Neural cell (in vitro differentiated cells): Measurements from ENCODE around the gene FGD3.

Experiments used
- EP300 ChIP-seq: fragments of 450-650 bp; conservative IDR thresholded peaks from 2 replicates; pipeline ENCODE4 v1.6.1; 2014; ENCODE audit warnings: antibody characterized with exemption, mild to moderate bottlenecking, moderate library complexity; ENCODE audit not compliant: poor library complexity, severe bottlenecking
- POLR2AphosphoS5 ChIP-seq: IDR thresholded peaks from 2 replicates; pipeline ENCODE4 v1.6.1; 2012
- SMC3 ChIP-seq: fragments of 450-650 bp; conservative IDR thresholded peaks from 2 replicates; pipeline ENCODE4 v1.6.1; 2014; ENCODE audit warnings: antibody characterized with exemption, mild to moderate bottlenecking, moderate library complexity; ENCODE audit not compliant: poor library complexity
- TF ChIP-seq, protein P1 (sequence below): fragments of 450-650 bp; IDR thresholded peaks from 2 replicates; pipeline ENCODE4 v1.5.1; 2014; ENCODE audit warnings: antibody characterized with exemption, mild to moderate bottlenecking, moderate library complexity; ENCODE audit not compliant: poor library complexity, severe bottlenecking
- TF ChIP-seq, protein P2 (sequence below): IDR thresholded peaks from 2 replicates; pipeline ENCODE4 v1.6.1; 2012; ENCODE audit warnings: borderline replicate concordance

DNA sequence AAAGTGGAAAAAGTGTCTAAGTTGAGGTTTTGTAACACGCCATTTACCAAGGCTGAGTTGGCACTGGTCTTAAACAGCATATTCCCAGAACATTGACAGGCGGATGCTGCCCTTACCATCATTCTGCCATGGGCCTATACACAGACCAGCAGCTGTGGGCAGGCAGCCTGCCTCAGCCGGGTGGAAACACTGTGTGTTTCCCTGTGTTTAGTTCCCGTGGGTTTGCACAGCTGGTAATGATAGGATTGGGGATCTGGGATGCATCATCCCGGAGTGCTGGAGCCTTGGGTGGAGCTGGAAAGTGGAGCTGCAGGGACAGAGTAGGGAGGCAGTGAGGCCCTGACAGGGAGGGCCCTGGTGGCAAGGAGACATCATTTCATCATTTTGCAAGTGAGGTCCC, 5.5 kb upstream of the FGD3 start:
- TF ChIP-seq POLR2AphosphoS5 (no peak), EP300 (no peak), SMC3 (no peak)
- TF ChIP-seq, protein P1, sequence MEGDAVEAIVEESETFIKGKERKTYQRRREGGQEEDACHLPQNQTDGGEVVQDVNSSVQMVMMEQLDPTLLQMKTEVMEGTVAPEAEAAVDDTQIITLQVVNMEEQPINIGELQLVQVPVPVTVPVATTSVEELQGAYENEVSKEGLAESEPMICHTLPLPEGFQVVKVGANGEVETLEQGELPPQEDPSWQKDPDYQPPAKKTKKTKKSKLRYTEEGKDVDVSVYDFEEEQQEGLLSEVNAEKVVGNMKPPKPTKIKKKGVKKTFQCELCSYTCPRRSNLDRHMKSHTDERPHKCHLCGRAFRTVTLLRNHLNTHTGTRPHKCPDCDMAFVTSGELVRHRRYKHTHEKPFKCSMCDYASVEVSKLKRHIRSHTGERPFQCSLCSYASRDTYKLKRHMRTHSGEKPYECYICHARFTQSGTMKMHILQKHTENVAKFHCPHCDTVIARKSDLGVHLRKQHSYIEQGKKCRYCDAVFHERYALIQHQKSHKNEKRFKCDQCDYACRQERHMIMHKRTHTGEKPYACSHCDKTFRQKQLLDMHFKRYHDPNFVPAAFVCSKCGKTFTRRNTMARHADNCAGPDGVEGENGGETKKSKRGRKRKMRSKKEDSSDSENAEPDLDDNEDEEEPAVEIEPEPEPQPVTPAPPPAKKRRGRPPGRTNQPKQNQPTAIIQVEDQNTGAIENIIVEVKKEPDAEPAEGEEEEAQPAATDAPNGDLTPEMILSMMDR, result no peak
- TF ChIP-seq, protein P2, sequence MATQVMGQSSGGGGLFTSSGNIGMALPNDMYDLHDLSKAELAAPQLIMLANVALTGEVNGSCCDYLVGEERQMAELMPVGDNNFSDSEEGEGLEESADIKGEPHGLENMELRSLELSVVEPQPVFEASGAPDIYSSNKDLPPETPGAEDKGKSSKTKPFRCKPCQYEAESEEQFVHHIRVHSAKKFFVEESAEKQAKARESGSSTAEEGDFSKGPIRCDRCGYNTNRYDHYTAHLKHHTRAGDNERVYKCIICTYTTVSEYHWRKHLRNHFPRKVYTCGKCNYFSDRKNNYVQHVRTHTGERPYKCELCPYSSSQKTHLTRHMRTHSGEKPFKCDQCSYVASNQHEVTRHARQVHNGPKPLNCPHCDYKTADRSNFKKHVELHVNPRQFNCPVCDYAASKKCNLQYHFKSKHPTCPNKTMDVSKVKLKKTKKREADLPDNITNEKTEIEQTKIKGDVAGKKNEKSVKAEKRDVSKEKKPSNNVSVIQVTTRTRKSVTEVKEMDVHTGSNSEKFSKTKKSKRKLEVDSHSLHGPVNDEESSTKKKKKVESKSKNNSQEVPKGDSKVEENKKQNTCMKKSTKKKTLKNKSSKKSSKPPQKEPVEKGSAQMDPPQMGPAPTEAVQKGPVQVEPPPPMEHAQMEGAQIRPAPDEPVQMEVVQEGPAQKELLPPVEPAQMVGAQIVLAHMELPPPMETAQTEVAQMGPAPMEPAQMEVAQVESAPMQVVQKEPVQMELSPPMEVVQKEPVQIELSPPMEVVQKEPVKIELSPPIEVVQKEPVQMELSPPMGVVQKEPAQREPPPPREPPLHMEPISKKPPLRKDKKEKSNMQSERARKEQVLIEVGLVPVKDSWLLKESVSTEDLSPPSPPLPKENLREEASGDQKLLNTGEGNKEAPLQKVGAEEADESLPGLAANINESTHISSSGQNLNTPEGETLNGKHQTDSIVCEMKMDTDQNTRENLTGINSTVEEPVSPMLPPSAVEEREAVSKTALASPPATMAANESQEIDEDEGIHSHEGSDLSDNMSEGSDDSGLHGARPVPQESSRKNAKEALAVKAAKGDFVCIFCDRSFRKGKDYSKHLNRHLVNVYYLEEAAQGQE, result no peak
